Raji (cell line): Measurements from ENCODE around the gene E2F4.

Source experiments
- POLR2A ChIP-seq: IDR thresholded peaks from 2 replicates; pipeline ENCODE4 v1.6.1; 2011; ENCODE audit warnings: low read depth, low read length, control low read depth; ENCODE audit not compliant: insufficient read depth

Gene E2F4

GRCh38 chr16:67165121-67166078 is 26.6 kb upstream of the E2F4 start:
- TF ChIP-seq POLR2A, result no peak

- TF ChIP-seq POLR2A, result no peak
These were observed 25.8 kb upstream of the E2F4 start for GRCh38 chr16:67166110-67166547.

GRCh38 chr16:67166598-67167168 is 25.3 kb upstream of the E2F4 start:
- no peak for TF ChIP-seq POLR2A

- no peak for TF ChIP-seq POLR2A
These were observed 24.4 kb upstream of the E2F4 start for GRCh38 chr16:67167588-67167987.

DNA sequence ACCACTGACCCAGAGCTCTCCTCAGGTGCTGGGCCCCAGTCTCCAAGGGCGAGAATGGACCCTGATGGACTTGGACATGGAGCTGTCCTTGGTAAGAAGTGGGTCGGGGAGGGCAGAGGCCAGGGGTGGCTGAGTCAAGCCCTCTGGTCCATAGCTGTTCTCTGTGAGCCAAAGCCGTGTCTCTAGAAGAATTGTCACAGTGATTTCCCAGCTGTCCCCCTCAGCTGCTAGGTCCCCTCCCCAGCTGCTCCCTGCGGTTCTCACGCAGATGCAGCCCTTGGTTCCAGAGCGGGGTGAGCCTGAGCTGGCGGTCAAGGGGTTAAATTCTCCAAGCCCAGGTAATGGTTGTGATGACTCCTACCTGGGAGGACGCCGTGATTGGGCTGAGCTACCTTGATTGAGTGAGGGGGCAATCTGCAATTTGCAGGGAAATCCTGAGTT is 22.9 kb upstream of the E2F4 start:
- TF ChIP-seq POLR2A, result no peak

- no peak for TF ChIP-seq POLR2A
These were observed 22.2 kb upstream of the E2F4 start for GRCh38 chr16:67169642-67170167.

DNA sequence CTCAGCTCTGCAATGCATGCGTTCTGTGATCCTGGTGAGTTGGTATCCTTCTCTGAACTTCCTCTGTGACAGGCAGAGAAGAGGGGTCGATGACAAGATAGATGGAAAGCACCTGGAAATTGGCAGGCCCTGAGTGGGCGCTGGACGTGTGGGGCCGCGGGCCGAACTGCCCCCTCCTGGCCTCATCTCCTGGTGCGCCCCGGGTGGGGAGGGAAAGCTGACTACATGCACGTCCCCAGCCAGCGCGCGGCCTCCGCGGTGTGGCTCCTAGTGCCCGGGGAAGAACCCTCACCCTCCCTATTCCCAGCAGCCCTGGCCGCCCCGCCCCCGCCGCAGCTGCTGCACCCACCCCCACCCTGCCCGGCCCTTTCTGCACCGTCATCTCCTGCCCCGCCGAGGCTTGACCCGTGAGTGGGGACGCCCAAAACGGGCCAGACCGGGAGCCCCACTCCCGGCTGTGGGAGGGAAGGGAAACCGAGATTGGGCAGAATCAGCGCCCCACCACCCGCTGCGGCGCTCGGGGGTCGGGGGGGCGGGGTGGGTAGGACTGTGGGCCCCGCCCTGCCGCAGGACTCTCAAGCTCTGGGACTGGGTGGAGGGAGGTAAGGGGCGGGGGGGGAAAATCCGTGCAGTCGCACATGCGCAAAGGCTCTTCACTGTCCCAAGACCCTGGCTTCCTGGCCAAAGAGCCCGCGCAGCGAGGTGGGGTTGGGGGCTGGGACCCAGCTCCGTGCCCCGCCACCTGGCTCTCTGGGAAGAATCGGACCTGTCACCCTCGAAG is 21.6 kb upstream of the E2F4 start, which contains the start of gene NOL3:
Gene NOL3, plus strand, starts transcription at position 371 of the 781 bp plus-strand sequence.
- TF ChIP-seq POLR2A, result no peak; the same call in 1 of the 2 replicates

DNA sequence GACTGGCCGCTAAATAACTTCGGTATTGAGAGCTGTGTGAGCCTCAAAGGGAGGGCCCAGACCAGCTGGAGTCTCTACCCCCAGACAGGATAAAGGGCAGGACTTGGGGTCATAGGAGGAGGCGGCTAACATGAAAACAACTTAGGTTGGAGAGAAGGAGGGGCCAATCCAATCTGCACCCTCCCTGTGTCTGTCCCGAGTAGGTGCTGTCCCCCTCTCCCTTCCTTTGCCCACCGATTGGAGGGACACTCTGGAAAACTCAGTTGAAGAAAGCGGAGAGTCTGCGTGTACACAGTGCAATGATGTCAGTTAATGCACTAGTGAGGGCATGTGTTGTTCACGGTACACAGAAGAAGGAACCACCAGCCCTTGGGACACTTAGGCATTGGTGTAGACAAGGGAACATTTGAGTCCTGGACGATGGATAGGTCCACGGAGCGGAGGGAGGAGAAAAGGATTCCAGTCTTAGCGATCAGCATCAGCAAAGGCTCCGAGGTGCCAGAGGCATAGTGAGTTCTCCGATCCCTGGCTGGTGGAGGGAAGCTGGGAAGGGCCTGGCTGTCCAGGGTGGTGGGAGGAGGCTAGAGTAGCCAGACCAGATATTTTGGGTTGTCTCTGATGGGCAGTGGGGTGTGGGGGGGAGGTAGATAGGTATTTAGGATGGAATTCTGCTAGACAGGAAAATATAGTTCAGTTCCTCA is 20.9 kb upstream of the E2F4 start:
- TF ChIP-seq POLR2A, result no peak

DNA sequence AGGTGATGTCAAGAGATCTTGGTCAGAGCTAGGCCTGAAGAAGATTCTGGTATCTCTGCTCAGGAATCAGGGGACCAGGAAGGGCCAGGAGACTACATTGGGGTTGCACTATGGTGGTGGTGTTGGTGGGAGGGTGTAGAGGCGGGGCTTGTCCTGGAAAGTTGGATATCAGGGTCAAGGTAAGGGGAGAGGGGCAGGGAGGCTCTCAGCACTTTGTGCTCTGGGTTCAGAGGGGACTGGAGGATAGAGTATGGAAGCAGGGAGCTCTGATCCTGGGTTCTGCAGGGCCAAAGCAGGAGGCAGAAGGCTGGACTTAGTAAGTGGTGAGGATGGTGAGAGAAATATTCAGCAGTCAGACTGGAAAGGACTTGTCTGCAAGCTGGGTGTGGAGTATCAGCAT is 18.6 kb upstream of the E2F4 start:
- no peak for TF ChIP-seq POLR2A

DNA sequence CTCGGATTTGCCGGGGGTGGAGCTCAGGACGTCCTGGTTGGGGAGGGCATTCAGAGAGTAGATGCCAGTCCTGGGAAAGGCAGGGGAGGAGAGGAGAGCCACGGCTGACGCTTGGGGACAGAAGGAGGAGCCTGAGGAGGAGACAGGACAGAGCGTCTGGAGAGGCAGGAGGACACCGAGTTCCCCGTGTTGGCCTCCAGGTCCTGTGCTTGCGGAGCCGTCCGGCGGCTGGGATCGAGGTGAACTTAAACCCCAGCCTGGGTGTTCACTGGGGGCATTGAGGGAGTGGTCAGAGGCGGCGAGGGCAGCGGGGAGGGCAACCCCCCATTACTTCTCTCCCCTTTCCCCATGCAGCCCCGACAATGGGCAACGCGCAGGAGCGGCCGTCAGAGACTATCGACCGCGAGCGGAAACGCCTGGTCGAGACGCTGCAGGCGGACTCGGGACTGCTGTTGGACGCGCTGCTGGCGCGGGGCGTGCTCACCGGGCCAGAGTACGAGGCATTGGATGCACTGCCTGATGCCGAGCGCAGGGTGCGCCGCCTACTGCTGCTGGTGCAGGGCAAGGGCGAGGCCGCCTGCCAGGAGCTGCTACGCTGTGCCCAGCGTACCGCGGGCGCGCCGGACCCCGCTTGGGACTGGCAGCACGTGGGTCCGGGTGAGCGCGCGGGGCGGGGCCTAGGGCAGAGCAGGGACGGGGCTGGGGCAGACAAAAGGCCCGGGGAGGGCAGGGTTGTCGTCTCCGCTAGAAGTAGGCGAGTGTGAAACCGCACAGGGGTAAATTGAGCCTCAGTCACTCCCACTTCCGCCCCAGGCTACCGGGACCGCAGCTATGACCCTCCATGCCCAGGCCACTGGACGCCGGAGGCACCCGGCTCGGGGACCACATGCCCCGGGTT is 17.9 kb upstream of the E2F4 start:
- TF ChIP-seq POLR2A, result no peak

GRCh38 chr16:67174706-67175231 is 17.2 kb upstream of the E2F4 start:
- TF ChIP-seq POLR2A, result no peak

GRCh38 chr16:67176662-67177061 is 15.3 kb upstream of the E2F4 start:
- no peak for TF ChIP-seq POLR2A

GRCh38 chr16:67177743-67178699 is 13.9 kb upstream of the E2F4 start:
- TF ChIP-seq POLR2A, result no peak
